ENCODE measurements around the gene STARD5.
"Not testable (repeated sequence)": the region's sequence is repeated elsewhere in the genome, so short reads cannot be mapped to it uniquely, and the experiment has no call there.

The STARD5 gene

GRCh38 chr15:81323944-81324881, at the start of gene STARD5:
Gene STARD5 (minus strand): TSS chr15:81324141. CDS start chr15:81324099, 42 bp downstream.
- peak; percentile 91 for DNase-seq

- no peak for DNase-seq
These were observed 49.2 kb upstream of the STARD5 start for GRCh38 chr15:81373176-81373575.

- DNase-seq, result no peak
These were observed 48.6 kb upstream of the STARD5 start for GRCh38 chr15:81372575-81372974.

GRCh38 chr15:81363718-81364500, 40.0 kb upstream of the STARD5 start:
- no peak for DNase-seq

GRCh38 chr15:81363276-81363675, 39.3 kb upstream of the STARD5 start:
- DNase-seq, result no peak

- no peak for DNase-seq
These were observed 38.8 kb upstream of the STARD5 start for GRCh38 chr15:81362790-81363189.

- DNase-seq, result no peak
These were observed 38.0 kb upstream of the STARD5 start for GRCh38 chr15:81361891-81362290.

GRCh38 chr15:81360491-81360890, 36.5 kb upstream of the STARD5 start:
- no peak for DNase-seq

GRCh38 chr15:81358248-81358647, 34.3 kb upstream of the STARD5 start:
- DNase-seq, result no peak

- DNase-seq, result no peak
These were observed 33.3 kb upstream of the STARD5 start for GRCh38 chr15:81357180-81357686.

GRCh38 chr15:81356252-81356651, 32.3 kb upstream of the STARD5 start:
- DNase-seq, result no peak

- no peak for DNase-seq
These were observed 27.7 kb upstream of the STARD5 start for GRCh38 chr15:81351651-81352050.

GRCh38 chr15:81349271-81349670, 25.3 kb upstream of the STARD5 start:
- DNase-seq, result no peak

GRCh38 chr15:81348691-81349090, 24.8 kb upstream of the STARD5 start:
- DNase-seq, result not testable (repeated sequence)

GRCh38 chr15:81347910-81348309, 24.0 kb upstream of the STARD5 start:
- DNase-seq, result no peak

GRCh38 chr15:81346611-81347010, 22.7 kb upstream of the STARD5 start:
- no peak for DNase-seq

GRCh38 chr15:81343371-81343770, 19.4 kb upstream of the STARD5 start:
- DNase-seq, result no peak

- no peak for DNase-seq
These were observed 17.4 kb upstream of the STARD5 start for GRCh38 chr15:81341351-81341750.

GRCh38 chr15:81339851-81340250, 15.9 kb upstream of the STARD5 start:
- DNase-seq, result no peak

- DNase-seq, result no peak
These were observed 15.4 kb upstream of the STARD5 start for GRCh38 chr15:81339321-81339720.

- no peak for DNase-seq
These were observed 14.4 kb upstream of the STARD5 start for GRCh38 chr15:81338170-81339007.

GRCh38 chr15:81337713-81338157, 13.8 kb upstream of the STARD5 start:
- no peak for DNase-seq

GRCh38 chr15:81337241-81337640, 13.3 kb upstream of the STARD5 start:
- no peak for DNase-seq

Measured in GOT3 (cell line).